ENCODE data around the gene CDCA3. TPM values are rescaled to one million over a fixed set of nuclear protein-coding genes. Genes with fewer than 3 reads are reported as not detected.
"Not testable (repeated sequence)": the region's sequence is repeated elsewhere in the genome, so short reads cannot be mapped to it uniquely, and the experiment has no call there.

The CDCA3 gene
- total RNA-seq (1 to 10 TPM in 3 of 4 donors, not detected in 1; 1.2 to 1.8 (median 1.2) TPM), polyA plus RNA-seq (0.50 TPM)
- long read RNA-seq, donor 1, partial matches to known transcripts: 0 of 8 reads
- long read RNA-seq, donor 1, other reads (novel, unspliced or antisense): 7 of 8 reads
- long read RNA-seq, donor 2, partial matches to known transcripts: 0 of 3 reads
- long read RNA-seq, donor 2, other reads (novel, unspliced or antisense): 2 of 3 reads
- long read RNA-seq, donor 3, partial matches to known transcripts: 0 of 14 reads
- long read RNA-seq, donor 3, other reads (novel, unspliced or antisense): 13 of 14 reads
- long read RNA-seq, donor 4, partial matches to known transcripts: 0 of 3 reads
- long read RNA-seq, donor 4, other reads (novel, unspliced or antisense): 3 of 3 reads

DNA sequence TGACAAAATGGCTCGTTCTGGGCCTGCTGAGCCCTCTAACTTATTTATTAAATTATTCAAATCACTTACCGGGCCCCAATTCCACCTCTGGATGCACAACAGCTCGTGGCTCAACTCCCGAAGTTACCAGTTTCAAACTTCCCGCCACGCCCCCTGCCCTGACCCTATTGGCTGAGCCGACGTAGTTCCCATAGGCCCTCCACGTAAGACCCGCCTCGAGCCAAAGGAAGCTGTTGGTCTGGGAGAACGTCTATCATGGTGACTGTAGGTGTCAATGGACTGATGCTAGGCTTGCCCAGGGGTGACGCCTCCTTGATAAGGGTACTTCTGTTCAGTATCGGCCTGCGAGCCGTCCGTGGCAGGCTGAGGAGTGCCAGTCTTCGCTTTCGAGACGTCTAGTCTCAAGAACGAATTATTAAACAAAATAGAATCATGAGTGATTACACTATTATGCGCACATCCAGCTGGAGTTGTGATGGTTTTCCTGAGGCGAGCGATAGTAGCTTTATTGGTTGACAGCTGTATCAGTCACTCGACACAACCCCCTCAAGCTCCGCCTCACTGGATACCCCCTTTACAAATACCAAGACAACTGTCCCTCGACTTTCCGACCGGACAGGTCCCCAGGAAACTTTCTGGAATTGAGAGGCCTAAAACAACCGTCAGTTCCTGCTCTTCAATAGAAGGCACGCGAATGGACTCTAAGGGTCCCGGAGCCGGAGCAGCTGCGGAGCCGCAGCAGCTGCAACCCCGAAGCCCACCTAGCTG, at the start of gene CDCA3:
CDCA3 (minus strand) TSS at position 134 of the 768 bp plus-strand sequence. CDS start 334 bp downstream, outside the sequence.
- Histone ChIP-seq H3K27me3 (ENCODE audit: control insufficient read depth, insufficient read depth) (no peaks in the 10 kb centered on the region), H3K4me3 (ENCODE audit: low read length) (peak within 1 kb of the TSS; percentile 44), H3K9me3 (ENCODE audit: control insufficient read depth, low read length) (no peaks in the 10 kb centered on the region), H3K27ac (ENCODE audit: low read length) (peak within 1 kb of the TSS; percentile 87), H3K4me1 (ENCODE audit: control insufficient read depth, insufficient read depth, low read length) (no peaks in the 10 kb centered on the region)
- ATAC-seq: peak; percentile 85 to 86
- peak; percentile 96 to 98 (median 96) for DNase-seq
- WGBS: under 1% methylated on average over 37 of the region's 37 CpGs
- intact Hi-C loops (cut with DNase I): no loop called here

DNA sequence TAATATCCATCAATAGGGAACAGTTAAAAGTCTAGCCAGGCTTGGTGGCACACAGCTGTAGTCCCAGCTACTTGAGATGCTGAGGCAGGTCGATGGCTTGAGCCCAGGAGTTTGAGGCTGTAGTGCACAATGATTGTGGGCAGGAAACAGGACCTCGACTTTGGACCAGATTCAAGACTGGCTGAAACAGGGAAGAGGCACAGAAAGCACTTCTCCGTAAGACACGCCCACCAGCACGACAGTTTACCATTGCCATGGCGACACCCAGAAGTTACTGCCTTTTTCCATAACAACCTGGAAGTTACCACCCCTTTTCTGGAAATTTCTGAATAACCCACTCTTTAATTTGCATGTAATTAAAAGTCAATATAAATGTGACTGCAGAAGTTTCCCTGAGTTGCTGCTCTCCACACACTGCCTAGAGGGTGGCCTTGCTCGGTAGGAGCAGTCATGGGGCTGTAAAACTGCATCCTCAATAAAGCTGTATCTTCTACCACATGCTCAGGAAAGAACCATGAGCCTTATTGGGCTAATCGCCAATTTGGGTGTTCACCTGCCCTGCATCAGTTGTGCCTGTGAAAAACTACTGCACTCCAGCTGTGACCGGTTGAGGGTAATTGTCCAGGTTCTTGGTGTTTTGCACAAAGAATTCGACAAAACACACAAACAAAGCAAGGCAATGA, 48.9 kb upstream of the CDCA3 start:
- intact Hi-C loops (cut with DNase I): no loop called here
- H3K9me3 ChIP-seq (ENCODE audit: control insufficient read depth, low read length): no peaks in the 10 kb centered on the region
- H3K27me3 ChIP-seq (ENCODE audit: control insufficient read depth, insufficient read depth): no peaks in the 10 kb centered on the region
- H3K4me3 ChIP-seq (ENCODE audit: low read length): no peak overlapping the region
- peak; percentile 76 to 85 (median 80) for DNase-seq
- ATAC-seq: peak; percentile 42 to 66
- WGBS: 47% methylated on average over 10 of the region's 10 CpGs
- H3K27ac ChIP-seq (ENCODE audit: low read length): no peak overlapping the region
- no peaks in the 10 kb centered on the region for H3K4me1 ChIP-seq (ENCODE audit: control insufficient read depth, insufficient read depth, low read length)

- no peak for DNase-seq
- Histone ChIP-seq H3K27me3 (ENCODE audit: control insufficient read depth, insufficient read depth) (no peaks in the 10 kb centered on the region), H3K27ac (ENCODE audit: low read length) (no peak overlapping the region), H3K4me1 (ENCODE audit: control insufficient read depth, insufficient read depth, low read length) (no peaks in the 10 kb centered on the region), H3K9me3 (ENCODE audit: control insufficient read depth, low read length) (no peaks in the 10 kb centered on the region), H3K4me3 (ENCODE audit: low read length) (no peak overlapping the region)
- WGBS: 70% methylated on average over 5 of the region's 5 CpGs
- ATAC-seq: no peak
- intact Hi-C loops (cut with DNase I): no loop called here
Observed at GRCh38 chr12:6899427-6899826, 48.3 kb upstream of the CDCA3 start.

- no peak for ATAC-seq
- Histone ChIP-seq H3K27ac (ENCODE audit: low read length) (no peak overlapping the region), H3K4me1 (ENCODE audit: control insufficient read depth, insufficient read depth, low read length) (no peaks in the 10 kb centered on the region), H3K27me3 (ENCODE audit: control insufficient read depth, insufficient read depth) (no peaks in the 10 kb centered on the region), H3K9me3 (ENCODE audit: control insufficient read depth, low read length) (no peaks in the 10 kb centered on the region), H3K4me3 (ENCODE audit: low read length) (no peak overlapping the region)
- DNase-seq: no peak
- whole genome bisulfite sequencing: 75% methylated on average over 6 of the region's 6 CpGs
- intact Hi-C loops (cut with DNase I): no loop called here
Observed at GRCh38 chr12:6896846-6897435, 45.9 kb upstream of the CDCA3 start.

- Histone ChIP-seq H3K9me3 (ENCODE audit: control insufficient read depth, low read length) (no peaks in the 10 kb centered on the region), H3K27me3 (ENCODE audit: control insufficient read depth, insufficient read depth) (no peaks in the 10 kb centered on the region), H3K27ac (ENCODE audit: low read length) (no peak overlapping the region), H3K4me3 (ENCODE audit: low read length) (no peak overlapping the region), H3K4me1 (ENCODE audit: control insufficient read depth, insufficient read depth, low read length) (peaks cover 2% of the 10 kb centered on the region)
- WGBS: 76% methylated on average over 3 of the region's 3 CpGs
- ATAC-seq (no peak), DNase-seq (no peak)
- intact Hi-C loops (cut with DNase I): no loop called here
Observed at GRCh38 chr12:6894321-6894720, 43.2 kb upstream of the CDCA3 start.

DNA sequence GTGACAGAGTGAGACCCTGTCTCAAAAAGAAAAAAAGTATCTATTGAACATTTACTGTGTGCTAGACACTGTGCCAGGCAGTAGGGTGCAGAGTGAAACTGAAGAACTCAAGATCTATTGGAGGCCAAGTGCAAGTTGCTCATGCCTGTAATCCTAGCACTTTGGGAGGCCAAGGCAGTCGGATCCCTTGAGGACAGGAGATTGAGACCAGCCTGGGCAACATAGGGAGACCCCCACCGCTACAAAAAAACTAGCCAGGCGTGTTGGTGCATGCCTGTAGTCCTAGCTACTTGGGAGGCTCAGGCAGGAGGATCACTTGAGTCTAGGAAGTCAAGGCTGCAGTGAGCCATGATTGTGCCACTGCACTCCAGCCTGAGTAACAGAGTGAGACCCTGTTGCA, 41.6 kb upstream of the CDCA3 start:
- H3K9me3 ChIP-seq (ENCODE audit: control insufficient read depth, low read length); H3K27me3 ChIP-seq (ENCODE audit: control insufficient read depth, insufficient read depth); DNase-seq; H3K4me3 ChIP-seq (ENCODE audit: low read length); ATAC-seq; intact Hi-C loops (cut with DNase I); H3K4me1 ChIP-seq (ENCODE audit: control insufficient read depth, insufficient read depth, low read length); H3K27ac ChIP-seq (ENCODE audit: low read length): not testable (repeated sequence)
- WGBS: 93% methylated on average over 3 of the region's 3 CpGs

DNA sequence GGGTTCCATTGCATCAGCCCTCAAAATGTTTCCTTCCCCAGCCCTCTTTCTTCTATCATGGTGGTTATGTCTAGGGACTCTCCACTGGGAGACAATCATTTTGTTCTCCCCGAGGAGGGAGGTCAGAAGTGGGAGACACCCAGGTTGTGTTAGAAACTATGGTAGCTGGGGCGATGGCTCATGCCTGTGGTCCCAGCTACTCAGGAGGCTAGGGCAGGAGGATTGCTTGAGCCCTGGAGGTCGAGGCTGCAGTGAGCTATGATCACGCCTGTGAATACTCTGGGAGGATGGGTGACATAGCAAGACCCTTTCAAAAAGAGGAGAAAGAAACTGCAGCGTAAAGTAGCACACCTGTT, 40.5 kb upstream of the CDCA3 start:
- intact Hi-C loops (cut with DNase I): no loop called here
- 86% methylated on average over 5 of the region's 5 CpGs for WGBS
- Histone ChIP-seq H3K27ac (ENCODE audit: low read length) (peak overlapping the region; percentile 96), H3K4me1 (ENCODE audit: control insufficient read depth, insufficient read depth, low read length) (peaks cover 2% of the 10 kb centered on the region), H3K4me3 (ENCODE audit: low read length) (peak overlapping the region; percentile 63), H3K27me3 (ENCODE audit: control insufficient read depth, insufficient read depth) (no peaks in the 10 kb centered on the region), H3K9me3 (ENCODE audit: control insufficient read depth, low read length) (no peaks in the 10 kb centered on the region)
- ATAC-seq: peak; percentile 5 to 7
- DNase-seq: no peak

- intact Hi-C loops (cut with DNase I): no loop called here
- 1% methylated on average over 68 of the region's 68 CpGs for WGBS
Observed at GRCh38 chr12:6890789-6891645, 39.9 kb upstream of the CDCA3 start.

GRCh38 chr12:6889775-6890573, 38.9 kb upstream of the CDCA3 start:
- DNase-seq: peak in 1 of 3 donors; percentile 59
- intact Hi-C loops (cut with DNase I); H3K4me1 ChIP-seq (ENCODE audit: control insufficient read depth, insufficient read depth, low read length); H3K27me3 ChIP-seq (ENCODE audit: control insufficient read depth, insufficient read depth); H3K4me3 ChIP-seq (ENCODE audit: low read length); H3K9me3 ChIP-seq (ENCODE audit: control insufficient read depth, low read length); H3K27ac ChIP-seq (ENCODE audit: low read length); ATAC-seq: not testable (repeated sequence)
- 93% methylated on average over 21 of the region's 21 CpGs for WGBS

More at GRCh38 chr12:6890789-6891645, 39.9 kb upstream of the CDCA3 start:
- peak overlapping the region; percentile 63 for H3K4me3 ChIP-seq (ENCODE audit: low read length)
- peak overlapping the region; percentile 96 for H3K27ac ChIP-seq (ENCODE audit: low read length)
- H3K27me3 ChIP-seq (ENCODE audit: control insufficient read depth, insufficient read depth): no peaks in the 10 kb centered on the region
- peak; percentile 98 to 100 (median 100) for DNase-seq
- H3K4me1 ChIP-seq (ENCODE audit: control insufficient read depth, insufficient read depth, low read length): peaks cover 2% of the 10 kb centered on the region
- ATAC-seq: peak; percentile 97 to 98
- no peaks in the 10 kb centered on the region for H3K9me3 ChIP-seq (ENCODE audit: control insufficient read depth, low read length)
